IMR-90 (cell line): ENCODE data around the gene TAT. TPM values are rescaled to one million over a fixed set of nuclear protein-coding genes. Genes with fewer than 3 reads are reported as not detected.

Experiments used
- ATAC-seq: fragments of 200-7000 bp; cut with Tn5 transposase; 2 replicates; pipeline ENCODE4 v1.9.1; 2020; ENCODE audit warnings: low read depth, mild to moderate bottlenecking, moderate library complexity
- BruUV-seq: library from RNA; stranded (reverse); fragments of 400-500 nt; replicated peaks from 2 replicates; lab custom pipeline; 2021; lab: Mats Ljungman, UMichigan
- CTCF ChIA-PET: fragments of 300-600 bp; formaldehyde crosslinking; extraction: SDS; loops from one replicate; lab custom pipeline; 2021; ENCODE audit warnings: antibody characterized with exemption; lab: Yijun Ruan, JAX
- POLR2A ChIA-PET: fragments of 300-600 bp; sonication (Branson Sonifier 250); formaldehyde crosslinking; loops from one replicate; lab custom pipeline; 2022; ENCODE audit warnings: antibody characterized with exemption; ENCODE audit not compliant: unreplicated experiment; lab: Charles Lee
- DNase-seq: peaks from one replicate; pipeline ENCODE4 v3.0.0; 2013
- H2AFZ ChIP-seq: replicated peaks from 2 replicates; pipeline ENCODE3; 2013; ENCODE audit warnings: low read length, mild to moderate bottlenecking; ENCODE audit not compliant: poor library complexity
- H2AK5ac ChIP-seq: 2 replicates; pipeline ENCODE4 v1.6.1; 2013; ENCODE audit warnings: low read depth, low read length, inconsistent platforms
- H2AK9ac ChIP-seq: replicated peaks from 2 replicates; pipeline ENCODE3; 2013; ENCODE audit warnings: mild to moderate bottlenecking, low read depth, low read length, moderate library complexity; ENCODE audit not compliant: poor library complexity
- H2BK120ac ChIP-seq: 2 replicates; pipeline ENCODE4 v1.6.1; 2013; ENCODE audit warnings: low read depth, low read length, inconsistent platforms
- H2BK15ac ChIP-seq: 3 replicates; pipeline ENCODE4 v1.6.1; 2013; ENCODE audit warnings: low read depth, low read length, inconsistent platforms
- H2BK20ac ChIP-seq: 2 replicates; pipeline ENCODE4 v1.6.1; 2013; ENCODE audit warnings: low read depth, mild to moderate bottlenecking, inconsistent platforms, low read length, moderate library complexity
- H2BK5ac ChIP-seq: 2 replicates; pipeline ENCODE4 v1.6.1; 2013; ENCODE audit warnings: mild to moderate bottlenecking, low read depth, low read length, inconsistent platforms; ENCODE audit not compliant: poor library complexity, severe bottlenecking
- H3K14ac ChIP-seq: replicated peaks from 2 replicates; pipeline ENCODE4 v1.6.1; 2013; ENCODE audit warnings: low read depth, low read length, inconsistent platforms
- H3K18ac ChIP-seq: 2 replicates; pipeline ENCODE4 v1.6.1; 2013; ENCODE audit warnings: low read depth, low read length, control low read depth
- H3K23ac ChIP-seq: 2 replicates; pipeline ENCODE4 v1.6.1; 2013; ENCODE audit warnings: low read depth, low read length, inconsistent platforms
- H3K27ac ChIP-seq: 2 replicates; pipeline ENCODE4 v1.5.1; 2013; ENCODE audit warnings: mild to moderate bottlenecking, control low read depth, low read length; ENCODE audit not compliant: insufficient read depth
- H3K27me3 ChIP-seq: 2 replicates; pipeline ENCODE4 v1.6.1; 2013; ENCODE audit warnings: low read length; ENCODE audit not compliant: control insufficient read depth, insufficient read depth
- H3K36me3 ChIP-seq: 2 replicates; pipeline ENCODE4 v1.6.1; 2013; ENCODE audit warnings: low read length, mixed read lengths; ENCODE audit not compliant: control insufficient read depth, insufficient read depth
- H3K4ac ChIP-seq: 2 replicates; pipeline ENCODE4 v1.6.1; 2013; ENCODE audit warnings: low read depth, low read length, inconsistent platforms
- H3K4me1 ChIP-seq: 2 replicates; pipeline ENCODE4 v1.6.1; 2013; ENCODE audit warnings: low read length, mixed read lengths; ENCODE audit not compliant: control insufficient read depth, insufficient read depth
- H3K4me2 ChIP-seq: 2 replicates; pipeline ENCODE4 v1.6.1; 2013; ENCODE audit warnings: low read depth, mild to moderate bottlenecking, control low read depth, low read length, moderate library complexity
- H3K4me3 ChIP-seq: 2 replicates; pipeline ENCODE4 v1.5.1; 2013; ENCODE audit warnings: low read depth, mild to moderate bottlenecking, control low read depth, low read length, moderate library complexity; ENCODE audit not compliant: insufficient read depth
- H3K56ac ChIP-seq: 2 replicates; pipeline ENCODE4 v1.6.1; 2013; ENCODE audit warnings: low read length, inconsistent platforms; ENCODE audit not compliant: insufficient read depth; ENCODE audit errors: extremely low read depth
- H3K79me1 ChIP-seq, 2 experiments: 2 replicates each; pipeline ENCODE4 v1.6.1; 2013; ENCODE audit warnings: low read length in 2 of 2, inconsistent platforms in 1 of 2, low read depth in 1 of 2
- H3K9ac ChIP-seq: 2 replicates; pipeline ENCODE4 v1.6.1; 2013; ENCODE audit warnings: low read depth, low read length, control low read depth
- H3K9me1 ChIP-seq: 2 replicates; pipeline ENCODE4 v1.6.1; 2013; ENCODE audit warnings: low read length, inconsistent platforms; ENCODE audit not compliant: insufficient read depth
- H3K9me3 ChIP-seq: 2 replicates; pipeline ENCODE4 v1.6.1; 2013; ENCODE audit warnings: low read length; ENCODE audit not compliant: control insufficient read depth, insufficient read depth
- H4K20me1 ChIP-seq: 2 replicates; pipeline ENCODE4 v1.6.1; 2013; ENCODE audit warnings: low read length, inconsistent platforms; ENCODE audit not compliant: insufficient read depth
- H4K5ac ChIP-seq: 2 replicates; pipeline ENCODE4 v1.6.1; 2013; ENCODE audit warnings: mild to moderate bottlenecking, low read depth, low read length, control low read depth
- H4K8ac ChIP-seq, 2 experiments: 2 replicates each; pipeline ENCODE4 v1.6.1; 2013; ENCODE audit warnings: low read depth in 2 of 2, low read length in 2 of 2, control low read depth in 1 of 2, inconsistent platforms in 1 of 2
- H4K91ac ChIP-seq: 2 replicates; pipeline ENCODE4 v1.6.1; 2013; ENCODE audit warnings: low read depth, low read length, inconsistent platforms; ENCODE audit not compliant: insufficient read depth
- MAZ ChIP-seq: IDR thresholded peaks from 2 replicates; pipeline ENCODE4 v1.6.1; 2012; ENCODE audit warnings: low read depth, mild to moderate bottlenecking, low read length, improper control_type of control experiment, moderate library complexity, borderline replicate concordance
- RAD21 ChIP-seq: IDR thresholded peaks from 2 replicates; pipeline ENCODE4 v1.6.1; 2012; ENCODE audit warnings: low read length, improper control_type of control experiment
- RCOR1 ChIP-seq: IDR thresholded peaks from 2 replicates; pipeline ENCODE4 v1.6.1; 2012; ENCODE audit warnings: mild to moderate bottlenecking, low read length, improper control_type of control experiment; ENCODE audit not compliant: insufficient replicate concordance
- SMC3 ChIP-seq: fragments of 150-350 bp; IDR thresholded peaks from 2 replicates; pipeline ENCODE4 v1.6.1; 2016; ENCODE audit warnings: low read depth, mild to moderate bottlenecking, antibody characterized with exemption, low read length, moderate library complexity
- dilution Hi-C: fragments of 300-500 bp; cut with HindIII; formaldehyde crosslinking; loops from one replicate; pipeline ENCODE4 v1.14.3; 2018; ENCODE audit warnings: low sequenced_read_pairs; ENCODE audit not compliant: unreplicated experiment
- in situ Hi-C: fragments of 300-500 bp; cut with MboI; formaldehyde crosslinking; loops from 3 replicates; pipeline ENCODE4 v1.14.3; 2019; ENCODE audit warnings: low sequenced_read_pairs, inconsistent platforms, mixed read lengths
- intact Hi-C: fragments of 100-400 bp; cut with micrococcal nuclease; formaldehyde crosslinking; loops from 2 replicates; pipeline ENCODE4 v1.10.0; 2022
- polyA plus RNA-seq, 3 experiments: library from polyadenylated mRNA; depleted of rRNA; stranded (reverse); fragments of >200 nt; gene quantifications; 2 replicates each; pipeline ENCODE4 v1.2.3, GENCODE V29; 2012; ENCODE audit warnings: low replicate concordance in 1 of 3
- total RNA-seq: library from RNA; depleted of rRNA; stranded (reverse); fragments of >200 nt; gene quantifications from 2 replicates; pipeline ENCODE4 v1.2.3, GENCODE V29; 2012

The TAT gene
- total and polyA plus RNA-seq, 2 of the 4 experiments (the other 2 are of a cell fraction): not detected

- Histone ChIP-seq H3K79me1 (no peaks in the 10 kb centered on the region), H4K20me1 (no peaks in the 10 kb centered on the region), H3K27ac (no peak overlapping the region), H4K5ac (no peak overlapping the region), H2BK5ac (no peak overlapping the region), H3K56ac (no peak overlapping the region), H2BK120ac (no peak overlapping the region), H3K27me3 (peaks cover 16% of the 10 kb centered on the region), H3K4me3 (no peak overlapping the region), H4K91ac (no peak overlapping the region), H3K9me1 (no peaks in the 10 kb centered on the region), H3K4me1 (no peaks in the 10 kb centered on the region), H3K36me3 (no peaks in the 10 kb centered on the region), H2AFZ (no peak overlapping the region), H3K23ac (no peak overlapping the region), H3K18ac (no peak overlapping the region), H3K14ac (no peak overlapping the region), H2BK20ac (no peak overlapping the region), H4K8ac (no peak overlapping the region), H3K4ac (no peak overlapping the region), H3K9ac (no peak overlapping the region), H2AK9ac (no peak overlapping the region), H3K9me3 (no peaks in the 10 kb centered on the region), H2AK5ac (no peak overlapping the region), H3K4me2 (no peak overlapping the region), H2BK15ac (no peak overlapping the region)
- CTCF ChIA-PET: interaction anchor here (0.9 kb wide), 1 partner anchor 12 kb away, joined by 3 read pairs; no protein-coding TSS in a partner anchor
- POLR2A ChIA-PET: no interaction called here
- no TSS peak for BruUV-seq
- no peak for TF ChIP-seq MAZ
- no peak for TF ChIP-seq SMC3
- TF ChIP-seq RCOR1: no peak
- TF ChIP-seq RAD21: no peak
- ATAC-seq: no peak
- DNase-seq: no peak
- in situ Hi-C loops (no loop called here), dilution Hi-C loops (no loop called here), intact Hi-C loops (no loop called here)
Observed at GRCh38 chr16:71574702-71575101, 2.2 kb downstream of the TAT start.
